HG02678 (cell line): ENCODE data around the gene LRRK1.

Experiments
- ATAC-seq: cut with Tn5 transposase; IDR thresholded peaks from one replicate; pipeline ENCODE4 v1.9.1; 2021; ENCODE audit warnings: mild to moderate bottlenecking, moderate library complexity; ENCODE audit not compliant: unreplicated experiment

Gene LRRK1

DNA sequence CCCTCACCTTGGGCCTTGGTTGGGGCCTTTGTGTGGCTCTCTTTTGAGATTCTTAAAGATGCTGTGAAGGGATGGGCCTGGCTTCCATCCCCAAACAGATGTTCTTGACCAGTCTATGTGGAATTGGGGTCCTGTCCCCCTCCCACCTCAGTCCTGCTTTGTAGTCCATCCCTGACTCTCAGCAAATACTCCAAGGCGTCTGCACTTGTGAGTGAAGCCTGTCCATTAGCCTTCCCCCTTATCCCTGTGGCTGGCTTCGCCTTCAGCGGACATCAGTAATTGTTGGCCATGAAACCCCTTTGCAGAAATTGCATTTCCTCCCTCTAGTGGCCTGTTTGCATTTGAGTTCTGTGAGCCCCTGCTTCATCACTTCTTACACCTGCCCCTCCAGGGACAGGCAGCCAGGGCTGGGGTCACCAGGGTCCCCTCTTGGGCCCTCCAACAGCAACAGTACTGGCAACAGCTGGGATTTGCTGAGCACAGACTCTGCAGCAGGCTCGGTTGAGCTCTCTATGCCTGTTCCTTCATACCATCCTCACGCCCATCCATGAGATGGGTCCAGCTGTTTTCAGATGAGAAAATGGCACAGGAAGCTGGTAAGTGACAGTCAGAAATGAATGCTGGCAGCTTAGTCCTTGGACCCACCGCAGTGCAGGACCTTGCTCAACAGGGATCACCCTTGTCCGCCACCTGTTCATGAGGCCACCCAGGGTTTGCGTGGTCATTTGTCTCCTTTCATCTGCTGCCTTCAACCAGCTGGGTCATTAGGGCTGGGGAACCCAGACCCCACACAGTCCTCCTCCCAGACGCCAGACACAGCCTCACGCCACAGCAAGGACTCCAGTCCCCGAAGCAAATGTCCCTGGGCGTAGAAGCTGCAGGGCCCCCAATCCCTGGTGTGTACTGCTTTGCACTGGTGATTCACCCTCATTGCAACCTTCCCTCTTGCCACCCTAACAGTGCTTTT, 8.9 kb upstream of the LRRK1 start:
- no peak for ATAC-seq

DNA sequence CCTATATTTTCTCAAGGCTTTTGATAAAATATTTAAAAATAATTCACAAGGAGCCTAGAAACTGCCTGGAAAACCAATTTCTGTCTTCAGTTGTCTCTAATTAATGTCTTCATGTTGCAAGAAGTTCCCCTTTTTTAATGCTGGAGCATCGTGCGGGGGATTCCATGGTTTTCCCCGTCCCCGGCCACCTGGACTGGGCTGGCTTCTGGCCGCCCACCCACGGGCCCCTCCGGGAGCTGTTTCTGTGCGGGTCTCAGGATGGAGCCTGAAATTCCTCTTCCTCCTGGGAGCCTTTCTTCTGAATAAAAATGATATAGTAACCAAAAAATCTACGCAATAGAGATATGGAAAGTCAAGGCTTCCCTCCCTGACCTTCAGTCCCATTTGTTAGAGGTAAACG, 8.1 kb upstream of the LRRK1 start:
- no peak for ATAC-seq

DNA sequence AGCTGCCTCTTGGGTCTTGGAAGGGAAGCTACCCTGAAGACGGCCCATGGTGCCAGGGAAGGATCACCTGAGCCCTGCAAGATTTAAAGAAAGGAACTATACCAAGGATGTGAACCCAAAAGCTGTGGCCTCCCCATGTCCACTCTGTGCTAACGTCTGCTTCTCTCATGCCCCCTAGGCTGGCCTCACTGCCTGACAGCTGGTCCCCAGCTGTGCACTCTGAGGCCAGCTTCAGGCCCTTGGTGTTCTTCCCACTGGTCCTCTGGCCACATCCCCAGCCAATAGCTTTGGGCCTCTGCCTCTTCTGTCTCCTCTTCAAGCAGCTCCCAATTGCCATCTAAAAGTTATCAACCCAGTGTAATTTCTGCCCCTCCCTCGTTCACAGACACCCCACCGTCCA, 5.2 kb upstream of the LRRK1 start:
- ATAC-seq = no peak

DNA sequence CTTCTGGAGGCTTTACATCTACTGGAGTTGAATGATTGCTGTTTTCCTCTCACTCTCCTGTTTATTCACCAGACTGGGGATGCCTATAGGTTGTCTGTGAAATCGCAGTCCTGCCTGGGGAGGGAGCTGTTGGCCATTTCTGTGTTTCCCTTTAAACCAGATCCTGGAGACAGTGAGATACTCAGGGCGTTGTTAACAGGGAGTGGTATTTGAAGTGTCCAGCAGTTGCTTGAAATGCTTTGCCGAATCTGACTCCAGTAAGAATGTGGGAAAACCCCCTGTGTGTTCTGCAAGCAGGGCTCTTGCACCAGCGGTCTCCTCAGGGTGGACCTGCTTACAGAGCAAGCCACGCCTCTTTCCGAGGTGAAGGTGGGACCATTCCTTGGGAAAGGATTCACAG, 4.3 kb upstream of the LRRK1 start:
- no peak for ATAC-seq

DNA sequence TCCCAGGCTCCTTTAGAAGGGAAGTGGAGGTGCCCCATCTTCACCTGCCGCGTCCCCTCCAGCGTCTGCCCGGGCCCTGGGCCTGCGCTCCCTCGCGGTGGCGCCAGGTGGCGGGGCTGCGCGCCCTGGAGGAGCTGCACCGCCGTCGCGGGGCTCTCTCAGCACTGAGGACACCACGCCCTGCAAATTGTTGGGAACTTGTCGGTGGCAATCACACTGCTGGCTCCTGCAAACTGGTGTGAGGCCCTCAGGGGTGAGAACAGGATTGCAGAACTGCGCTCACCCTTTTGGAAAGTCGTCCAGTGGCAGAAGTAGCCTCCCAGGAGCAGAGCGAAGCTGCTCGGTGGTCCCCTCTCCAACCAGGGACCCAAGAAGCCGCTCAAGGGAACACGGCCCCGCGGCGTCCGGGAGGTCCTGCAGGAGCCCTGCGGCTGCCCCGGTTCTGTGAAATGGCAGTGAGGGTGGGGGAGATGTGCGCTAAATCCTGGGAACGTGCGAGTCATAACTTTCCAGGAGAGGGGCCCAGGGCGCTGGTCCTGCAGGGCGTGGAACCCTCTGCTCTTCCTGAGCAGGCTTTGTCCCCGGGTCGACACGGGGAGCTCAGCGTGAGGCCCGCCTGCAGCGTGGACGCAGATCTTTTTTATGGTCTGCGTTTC, 995 bp upstream of the LRRK1 start:
- ATAC-seq = peak; percentile 60

DNA sequence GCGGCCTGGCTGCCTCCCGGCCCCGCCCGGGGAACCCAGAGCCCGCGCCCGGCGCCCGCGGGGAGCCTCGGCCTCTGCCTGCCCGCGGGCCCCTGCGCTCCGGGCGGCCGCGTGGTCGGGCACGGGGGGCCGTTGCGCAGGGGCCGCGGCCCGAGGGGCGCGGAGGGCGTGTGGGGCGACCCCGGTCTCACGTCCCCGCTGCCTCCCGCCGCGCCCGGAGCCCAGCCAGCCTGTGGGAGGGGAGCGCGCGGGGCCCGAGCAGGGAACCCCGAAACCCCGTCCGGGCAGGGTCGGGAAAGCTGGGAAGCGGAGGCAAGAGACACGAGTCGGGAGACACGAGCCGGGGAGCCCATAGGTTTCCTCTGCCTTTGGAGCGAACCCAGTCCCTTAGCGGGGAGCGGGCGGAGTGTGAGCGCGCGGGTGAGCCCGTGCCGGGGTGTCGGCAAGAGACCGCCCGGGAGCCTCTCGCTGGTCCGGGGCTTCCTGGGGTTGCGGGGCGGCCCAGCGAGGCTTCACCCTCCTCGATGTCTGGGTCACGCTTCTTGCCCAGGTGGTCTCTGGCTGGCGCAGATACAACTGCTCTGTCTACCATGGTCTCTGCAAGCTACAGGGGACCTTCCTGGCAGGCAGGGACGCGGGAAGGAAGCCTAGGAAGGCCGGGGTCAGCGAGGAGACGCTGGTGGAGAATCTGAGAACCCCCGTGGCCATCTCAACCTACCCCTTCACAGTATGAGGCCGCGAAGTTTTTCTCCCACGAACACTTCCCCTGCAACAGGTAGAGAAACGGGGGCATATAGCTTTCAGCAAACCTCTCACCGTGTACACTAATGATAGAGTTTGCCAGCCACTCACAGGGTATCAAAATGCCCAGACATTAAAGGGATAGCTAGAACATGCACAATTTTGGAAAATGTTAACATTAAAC, 586 bp downstream of the LRRK1 start:
- ATAC-seq = peak; percentile 9

DNA sequence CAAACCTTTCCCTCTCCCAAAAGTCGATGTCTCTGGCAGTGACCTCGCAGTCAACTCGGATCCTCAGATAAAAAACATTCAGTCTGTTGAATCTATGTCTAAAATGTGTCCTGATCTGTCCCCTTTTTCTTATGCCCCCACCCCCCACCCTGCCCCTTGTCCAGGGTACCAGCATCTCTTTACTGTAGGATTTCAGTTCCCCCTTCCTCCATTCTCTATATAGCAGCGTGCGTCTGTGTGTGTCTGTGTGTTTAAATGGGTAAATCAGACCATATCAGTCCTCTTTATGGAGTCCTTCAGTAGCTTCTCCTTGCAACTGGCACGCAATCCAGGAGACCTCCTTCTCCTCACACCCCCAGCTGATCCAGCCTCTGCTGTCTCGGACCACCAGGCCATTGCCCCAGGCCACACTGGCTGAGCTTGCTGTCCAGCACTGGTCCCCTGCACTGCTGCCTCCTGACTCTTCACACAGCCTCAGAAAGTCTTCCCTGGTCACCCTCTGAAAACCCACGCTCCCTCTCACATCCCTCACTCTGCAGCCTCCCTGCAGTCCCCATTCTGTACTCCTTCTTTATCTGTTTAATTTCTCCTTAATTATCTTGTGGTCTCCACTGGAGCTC, 1.5 kb downstream of the LRRK1 start:
- no peak for ATAC-seq

DNA sequence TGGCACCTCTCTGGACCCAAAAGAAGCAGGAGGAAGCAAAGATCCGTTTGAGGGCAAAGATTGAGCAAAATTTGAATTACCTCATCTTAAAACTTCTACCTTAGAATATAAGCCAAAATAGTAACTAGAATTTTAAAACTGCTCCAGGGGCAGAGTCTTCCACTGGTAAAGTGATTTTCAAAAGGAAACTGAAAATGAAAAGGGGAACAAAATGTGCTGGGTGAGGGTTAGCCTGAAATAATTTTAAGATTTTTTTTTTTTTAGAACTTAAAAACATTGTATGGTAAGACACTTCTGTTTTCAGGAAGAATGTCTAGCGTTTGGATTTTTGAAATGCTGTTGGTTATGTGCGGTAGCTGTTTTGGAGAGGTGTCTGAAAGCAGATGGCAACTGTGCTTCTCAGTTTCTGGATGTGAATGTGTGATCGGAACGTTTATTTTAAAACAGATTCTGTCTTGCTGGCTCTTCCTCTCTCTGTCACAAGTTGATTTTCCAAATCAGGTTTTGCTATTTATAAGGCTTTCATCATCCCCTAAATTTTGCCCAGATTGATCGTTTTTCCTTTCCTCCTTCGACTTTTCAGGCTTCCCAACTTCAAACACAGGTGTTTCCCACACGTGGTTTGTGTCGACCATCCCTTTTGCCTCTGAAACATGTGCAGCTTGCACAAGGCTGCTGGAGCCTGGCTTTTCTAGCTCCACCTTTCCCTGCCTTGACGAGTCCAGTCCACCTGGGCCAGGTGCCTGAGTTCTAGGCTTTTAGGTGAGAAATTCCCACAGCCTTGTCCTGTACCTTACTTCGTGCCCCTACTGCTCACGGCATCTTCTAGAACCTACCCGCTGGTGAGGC, 3.3 kb downstream of the LRRK1 start:
- ATAC-seq = no peak

DNA sequence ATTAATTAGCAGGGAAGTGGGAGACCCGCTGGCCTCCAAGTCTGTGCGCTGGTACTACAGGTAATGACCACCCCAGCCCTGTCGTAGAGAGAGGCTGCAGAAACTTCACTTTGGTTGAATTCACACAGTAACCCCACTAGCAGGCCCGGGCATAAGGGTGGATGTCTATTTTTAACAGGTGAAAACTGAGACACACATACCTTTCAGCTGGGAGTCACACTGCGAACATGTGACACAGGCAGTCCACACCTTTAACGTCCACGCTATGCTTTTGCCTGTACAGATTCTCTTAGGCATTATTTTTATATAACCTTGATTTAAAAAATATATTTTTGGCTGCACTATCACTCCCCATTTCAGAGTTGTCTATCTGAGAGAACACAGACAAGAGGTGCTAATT, 3.9 kb downstream of the LRRK1 start:
- ATAC-seq = no peak

DNA sequence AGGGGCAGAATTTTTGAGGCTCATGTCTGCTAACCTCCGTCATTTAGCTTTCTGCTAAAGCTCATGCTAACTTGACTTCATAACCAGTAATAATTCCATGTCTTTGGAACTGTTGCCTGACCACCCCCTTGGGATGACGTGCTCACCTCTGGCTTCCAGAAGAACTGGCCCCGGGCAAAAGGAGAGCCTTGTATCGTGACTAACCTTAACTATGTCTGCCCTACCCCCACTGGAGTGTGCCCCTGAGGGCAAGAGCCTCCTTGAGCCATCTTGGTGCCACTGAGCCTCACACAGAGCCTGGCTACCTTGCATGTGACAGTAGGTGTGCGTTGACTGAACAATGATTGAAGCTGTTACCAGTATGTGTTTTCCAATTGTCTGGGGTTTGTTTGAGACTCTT, 4.7 kb downstream of the LRRK1 start:
- ATAC-seq = no peak

DNA sequence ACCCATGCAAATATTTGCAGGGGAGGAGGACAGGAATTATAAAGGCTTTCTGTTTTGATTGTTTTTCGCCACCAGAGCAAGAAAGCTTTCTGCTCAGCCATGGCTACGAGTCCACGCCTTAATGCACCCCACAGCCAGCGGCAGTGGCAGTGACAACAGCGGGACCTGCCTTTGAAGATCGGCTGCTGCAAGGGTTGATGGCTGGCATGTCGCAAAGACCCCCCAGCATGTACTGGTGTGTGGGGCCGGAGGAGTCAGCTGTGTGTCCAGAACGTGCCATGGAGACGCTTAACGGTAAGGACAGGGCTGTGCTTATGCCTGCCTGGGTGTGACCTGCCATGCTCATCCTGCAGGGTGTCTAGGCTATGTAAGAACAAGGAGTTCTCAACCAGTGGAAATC, 5.3 kb downstream of the LRRK1 start:
- no peak for ATAC-seq

DNA sequence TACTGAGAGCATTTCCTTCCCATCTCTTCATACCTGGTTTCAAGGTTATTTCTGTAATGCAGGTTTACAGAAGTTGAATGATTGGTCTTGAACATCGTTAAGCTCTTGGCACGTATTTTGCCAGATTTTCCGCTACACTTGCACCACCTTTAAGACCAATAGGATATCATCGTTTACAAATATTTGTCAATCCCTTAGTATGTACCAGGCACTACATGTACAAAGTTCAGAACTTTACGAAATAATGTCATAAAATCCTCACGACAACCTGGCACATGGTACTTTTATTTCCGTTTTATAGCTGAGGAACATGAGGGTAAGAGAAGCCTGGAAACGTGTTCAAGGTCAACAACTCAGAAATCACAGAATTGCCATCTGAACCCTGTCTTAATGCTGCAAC, 6.3 kb downstream of the LRRK1 start:
- no peak for ATAC-seq

DNA sequence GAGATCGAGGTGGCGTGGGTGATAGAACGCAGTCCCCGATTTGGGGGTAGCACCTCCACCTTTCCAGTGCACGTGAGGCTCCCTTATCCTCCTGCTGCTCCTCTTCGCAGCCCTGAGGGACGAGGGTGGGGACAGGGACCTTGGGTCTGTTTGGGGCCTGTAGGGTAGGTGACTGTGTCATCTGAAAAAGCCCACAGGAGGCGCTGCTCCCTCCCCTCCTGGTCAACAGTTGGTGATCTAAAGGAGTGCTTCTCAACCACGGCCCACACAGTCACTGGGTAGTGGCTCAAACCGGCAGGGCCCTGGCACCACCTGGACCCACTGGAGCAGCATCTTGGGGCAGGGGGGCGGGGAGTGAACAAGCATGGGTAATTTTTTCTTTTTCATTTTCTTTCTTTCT, 7.1 kb downstream of the LRRK1 start:
- ATAC-seq = peak; percentile 24

DNA sequence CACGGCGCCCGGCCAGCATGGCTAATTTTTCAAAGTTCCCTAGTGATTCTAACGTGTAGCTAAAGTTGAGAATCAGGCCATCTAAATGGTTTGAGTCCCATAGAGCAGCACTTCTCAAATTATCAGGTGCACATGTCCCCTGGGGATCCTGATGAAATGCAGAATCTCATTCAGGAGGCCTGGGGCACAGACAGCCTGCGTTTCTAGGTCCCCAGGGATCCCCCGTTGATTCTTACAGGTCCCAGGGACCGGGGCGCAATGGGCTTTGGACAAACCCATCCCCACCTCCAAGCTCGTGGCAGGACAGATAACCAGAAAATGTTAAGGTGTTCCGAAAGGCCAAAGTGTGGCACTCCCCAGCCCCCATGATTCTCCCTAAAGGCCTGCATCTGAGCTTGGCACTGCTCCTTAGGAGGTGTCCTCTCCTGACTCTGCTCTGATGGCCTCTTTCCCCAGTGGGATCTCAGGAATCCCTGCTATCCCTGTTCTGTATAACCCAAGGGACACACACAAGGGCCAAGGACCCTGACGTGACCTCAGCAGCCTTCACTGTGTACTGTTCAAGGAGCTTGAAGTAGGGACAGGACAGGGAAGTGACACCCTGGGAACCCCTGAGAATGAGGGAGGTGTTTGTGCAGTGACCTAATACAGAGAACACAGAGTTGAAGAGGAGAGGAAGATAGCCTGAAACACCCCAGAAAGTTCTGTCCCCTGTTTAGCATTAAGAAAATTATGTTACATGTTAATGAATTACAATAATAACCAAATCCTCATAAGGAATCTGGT, 8.0 kb downstream of the LRRK1 start:
- ATAC-seq = peak; percentile 33

DNA sequence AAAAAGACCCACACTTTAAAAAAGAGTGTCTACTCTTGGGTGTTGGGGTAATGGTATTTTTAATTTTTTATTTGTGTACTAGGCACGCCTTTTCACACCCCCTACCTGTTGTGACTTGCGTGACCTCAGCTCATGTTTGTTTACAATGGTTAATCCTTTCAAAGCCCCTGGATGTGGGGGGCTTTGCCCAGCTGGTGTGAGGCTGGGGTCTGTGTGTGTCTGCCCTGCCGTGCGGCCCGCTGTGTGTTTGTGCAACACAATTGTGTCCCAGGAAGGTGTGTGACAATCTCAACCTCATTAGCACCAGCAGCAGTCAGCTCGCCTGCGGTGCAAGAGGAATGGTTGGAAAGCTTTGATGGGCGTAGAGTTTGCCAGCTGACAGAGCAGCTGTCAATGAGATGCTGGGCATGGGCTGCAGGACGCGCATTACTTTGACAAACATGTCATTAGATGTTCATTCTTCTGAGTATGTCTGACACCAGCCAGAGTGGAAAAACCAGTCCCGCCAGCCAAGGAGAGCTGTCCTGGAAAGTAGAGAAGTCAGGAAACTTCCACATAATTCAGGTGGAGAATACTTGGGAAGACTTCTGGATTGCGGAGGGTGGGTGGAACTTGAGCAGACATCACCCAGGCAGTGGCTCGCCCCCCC, 9.6 kb downstream of the LRRK1 start:
- ATAC-seq = no peak

DNA sequence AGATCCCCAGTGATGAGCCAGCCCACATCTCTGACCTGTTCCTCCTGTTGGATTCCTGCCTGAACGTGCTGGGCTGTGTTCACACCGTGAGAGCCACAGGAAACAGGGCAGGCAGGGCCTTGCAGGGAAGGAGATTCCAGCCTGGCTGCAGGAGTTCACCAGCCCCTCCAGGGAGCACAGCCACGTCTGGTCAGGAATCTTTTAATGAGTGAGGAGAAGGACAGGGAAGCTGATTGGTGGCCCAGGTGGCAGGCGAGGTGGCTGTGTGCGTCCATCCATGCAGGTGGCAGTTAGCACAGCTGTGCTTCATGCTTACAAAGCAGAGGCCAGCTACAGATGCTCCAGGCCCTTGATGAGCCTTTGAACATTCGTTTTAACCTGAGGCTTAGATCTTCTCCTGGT, 10.5 kb downstream of the LRRK1 start:
- ATAC-seq = peak; percentile 37

DNA sequence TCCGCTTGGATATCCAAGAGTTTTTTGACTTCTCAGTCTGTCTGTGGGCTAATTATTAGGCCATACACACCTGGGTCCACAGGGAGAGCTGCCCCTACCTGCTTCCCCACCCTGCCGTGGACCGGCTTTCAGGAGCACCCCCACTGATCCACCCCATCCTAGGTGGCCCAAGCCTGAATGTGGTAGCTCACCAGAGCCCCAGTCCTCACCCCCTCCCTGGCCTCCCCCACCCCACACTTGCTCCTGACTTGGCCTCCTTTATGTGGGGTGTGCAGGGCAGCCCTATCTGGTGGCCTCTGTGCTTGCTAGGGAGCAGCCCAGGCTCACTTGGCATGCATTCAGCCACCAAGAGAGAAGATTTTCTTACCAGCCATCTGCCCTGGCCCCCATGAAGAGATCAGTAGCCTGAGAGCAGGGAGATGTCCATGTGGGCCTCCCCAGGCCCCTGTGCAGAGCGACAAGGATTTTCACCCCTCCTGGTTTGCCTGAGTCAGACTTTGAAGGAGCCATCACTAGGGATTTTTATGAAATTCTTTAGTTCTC, 11.2 kb downstream of the LRRK1 start:
- ATAC-seq = no peak

DNA sequence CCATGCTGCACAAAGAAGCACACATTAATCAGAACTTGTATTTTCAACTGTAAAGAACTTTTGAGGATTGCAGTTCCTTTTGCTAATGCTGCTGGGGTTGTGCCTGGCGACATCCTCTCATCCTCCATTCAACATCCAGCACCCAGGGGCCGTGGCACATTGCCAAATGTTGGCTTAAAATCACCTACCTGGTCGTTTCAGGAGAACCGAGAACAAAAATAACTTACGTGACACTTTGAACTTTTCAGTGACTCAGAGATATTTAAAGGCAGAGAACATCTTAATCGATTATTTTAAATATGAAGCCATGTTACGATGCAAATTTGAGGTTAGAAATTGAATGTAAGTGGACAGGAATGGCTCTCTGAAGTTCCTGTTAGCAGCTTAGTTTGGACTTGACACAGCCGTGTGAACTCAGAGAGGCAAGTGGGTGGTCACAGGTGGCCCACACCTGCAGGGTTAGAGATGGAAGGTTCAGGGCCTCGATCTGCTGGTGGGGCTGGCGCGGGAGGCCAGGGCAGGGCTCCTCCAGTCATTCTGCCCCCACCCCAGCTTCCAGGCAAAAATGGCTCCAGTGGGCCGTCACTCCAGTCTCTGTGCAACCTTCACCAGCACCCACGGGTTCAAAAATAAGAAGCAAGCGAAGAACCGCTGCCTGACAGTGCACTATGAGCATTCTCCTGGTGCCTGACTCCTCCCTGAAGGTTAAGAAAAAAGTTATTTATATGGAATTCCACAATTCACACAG, 12.2 kb downstream of the LRRK1 start:
- ATAC-seq = peak; percentile 54
